NB4 (cell line): ENCODE data around the gene HPS1.

ENCODE experiments used
- DNase-seq: peaks from one replicate; pipeline ENCODE4 v3.0.0; 2010; ENCODE audit warnings: low read depth
- H3K4me3 ChIP-seq: one replicate; pipeline ENCODE4 v1.5.1; 2011; ENCODE audit warnings: mild to moderate bottlenecking, low read depth, low read length, moderate library complexity
- CTCF ChIP-seq: IDR thresholded peaks from one replicate; pipeline ENCODE4 v1.5.1; 2012; ENCODE audit warnings: low read depth, low read length
- MYC ChIP-seq: IDR thresholded peaks from 2 replicates; pipeline ENCODE4 v1.6.1; 2011; ENCODE audit warnings: low read depth, low read length
- POLR2A ChIP-seq: IDR thresholded peaks from 2 replicates; pipeline ENCODE4 v1.6.1; 2011; ENCODE audit warnings: mild to moderate bottlenecking; ENCODE audit not compliant: insufficient read length; ENCODE audit errors: extremely low read depth
- TF ChIP-seq, protein P1 (sequence below): IDR thresholded peaks from 2 replicates; pipeline ENCODE4 v1.6.1; 2011; ENCODE audit warnings: low read depth, low read length

The HPS1 gene

DNA sequence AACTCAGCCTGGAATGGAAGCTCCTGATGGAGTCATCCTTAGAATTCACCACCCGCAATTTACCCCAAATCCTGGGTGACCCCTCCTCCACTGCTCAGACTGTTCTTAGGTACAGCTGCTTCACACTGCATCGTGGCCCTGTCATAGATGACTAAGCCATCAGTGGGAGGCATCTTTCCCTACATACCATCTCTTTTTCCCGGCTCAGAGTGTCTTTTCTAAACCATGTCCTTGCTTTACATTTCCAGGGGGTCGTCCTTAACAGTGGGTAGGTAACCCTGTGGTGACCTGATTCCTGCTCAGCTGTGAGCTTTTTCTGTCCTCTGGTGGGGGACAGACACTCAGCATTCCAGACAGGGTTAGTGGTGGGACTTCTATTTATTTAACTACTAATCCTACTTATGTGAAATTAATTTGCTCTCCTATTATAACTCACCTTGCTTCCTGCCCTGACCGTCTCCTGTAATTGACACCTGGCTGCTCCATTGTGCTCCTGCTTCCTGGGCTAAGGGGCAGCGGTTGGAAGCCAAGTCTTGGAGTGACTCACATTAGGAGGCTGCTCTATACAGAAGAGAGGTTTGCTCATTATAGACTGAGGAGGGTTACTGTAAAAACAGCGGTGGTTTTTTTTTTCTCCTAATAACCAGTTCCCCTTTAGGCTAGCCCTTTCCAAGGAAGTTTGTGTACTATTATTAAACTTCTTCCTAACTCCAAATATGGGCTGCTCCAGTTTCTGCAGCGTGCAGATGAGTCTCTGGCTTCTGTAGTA, 72.3 kb downstream of the HPS1 start:
- DNase-seq, result no peak
- H3K4me3 ChIP-seq, result no peak overlapping the region
- no peak for TF ChIP-seq MYC
- no peak for TF ChIP-seq CTCF
- TF ChIP-seq, protein P1, sequence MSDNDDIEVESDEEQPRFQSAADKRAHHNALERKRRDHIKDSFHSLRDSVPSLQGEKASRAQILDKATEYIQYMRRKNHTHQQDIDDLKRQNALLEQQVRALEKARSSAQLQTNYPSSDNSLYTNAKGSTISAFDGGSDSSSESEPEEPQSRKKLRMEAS, result no peak
- no peak for TF ChIP-seq POLR2A

GRCh38 chr10:98373260-98374040, 73.3 kb downstream of the HPS1 start:
- no peak for DNase-seq
- H3K4me3 ChIP-seq, result no peak overlapping the region
- TF ChIP-seq, protein P1, result no peak

GRCh38 chr10:98370831-98371820, 75.6 kb downstream of the HPS1 start:
- no peak for TF ChIP-seq MYC
- TF ChIP-seq CTCF, result no peak
- TF ChIP-seq, protein P1, result no peak
- TF ChIP-seq POLR2A, result no peak
- H3K4me3 ChIP-seq, result no peak overlapping the region
- peak; percentile 43 for DNase-seq

DNA sequence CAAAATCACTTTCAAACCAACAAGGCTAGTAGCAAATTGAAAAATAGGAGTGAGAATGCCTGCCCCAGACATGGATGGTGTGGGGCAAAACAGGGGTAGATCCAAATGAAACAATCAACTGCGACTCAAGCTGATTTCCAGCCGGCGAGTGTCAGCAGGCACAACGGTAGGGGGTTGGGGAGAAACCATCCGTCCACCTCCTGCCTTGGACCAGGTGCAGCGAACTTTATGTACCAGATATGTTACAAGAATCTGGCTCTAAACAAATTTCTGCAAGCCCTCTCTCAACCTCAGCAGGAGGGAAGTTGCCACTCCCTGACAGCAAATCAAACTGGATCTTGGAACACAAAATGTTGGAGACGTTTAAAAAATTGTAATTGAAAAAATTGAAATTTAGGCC, 76.9 kb downstream of the HPS1 start:
- no peak for TF ChIP-seq MYC
- no peak for TF ChIP-seq CTCF
- no peak for TF ChIP-seq POLR2A
- TF ChIP-seq, protein P1, result no peak

DNA sequence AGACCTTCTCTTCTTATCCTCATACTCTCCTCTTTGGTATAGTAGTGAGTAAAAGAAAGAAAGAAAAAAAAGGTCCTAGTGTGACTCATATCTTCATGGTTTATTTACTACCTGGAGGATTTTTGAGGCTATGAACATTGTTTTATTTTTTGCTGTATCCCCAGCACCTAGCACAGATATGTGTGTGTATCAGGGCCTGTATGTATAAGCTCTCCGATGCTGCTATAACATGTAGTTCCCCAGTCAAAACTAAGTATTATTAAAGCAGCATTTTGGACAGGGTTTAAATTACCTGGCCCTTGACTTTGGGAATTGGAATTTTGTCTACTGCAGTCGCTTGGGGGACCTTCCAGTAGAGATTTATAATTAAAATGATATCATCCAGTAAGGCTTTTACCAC, 78.1 kb downstream of the HPS1 start:
- no peak overlapping the region for H3K4me3 ChIP-seq
- DNase-seq, result no peak
- TF ChIP-seq MYC (no peak), CTCF (no peak), POLR2A (no peak)

More for the DNA sequence above, 76.9 kb downstream of the HPS1 start:
- H3K4me3 ChIP-seq, result no peak overlapping the region
- no peak for DNase-seq
